Thoracic aorta (tissue), 2 donors: Measurements from ENCODE around the gene ZNF462. TPM values are rescaled to one million over a fixed set of nuclear protein-coding genes. Genes with fewer than 3 reads are reported as not detected.

ENCODE experiments used
- ATAC-seq: fragments of 150-250 bp; one replicate; pipeline ENCODE4 v1.8.0; 2017; ENCODE audit warnings: low read depth; ENCODE audit not compliant: insufficient number of reproducible peaks, low FRiP score
- DNase-seq: peaks from one replicate; pipeline ENCODE4 v3.0.0-alpha.2; 2020; ENCODE audit warnings: low spot score
- H3K27ac ChIP-seq, 2 donors: fragments of 200-600 bp; sonication (generic); 1 replicate in 1 of 2; 2 replicates in 1 of 2; pipeline ENCODE4 v1.5.1; 2016; ENCODE audit warnings: mild to moderate bottlenecking in 2 of 2, moderate library complexity in 2 of 2
- H3K27me3 ChIP-seq: fragments of 200-600 bp; sonication (generic); replicated peaks from 2 replicates; pipeline ENCODE4 v1.6.0; 2016; ENCODE audit warnings: mild to moderate bottlenecking; ENCODE audit not compliant: insufficient read depth
- H3K36me3 ChIP-seq: fragments of 200-600 bp; sonication (generic); one replicate; pipeline ENCODE4 v1.5.1; 2016
- H3K4me1 ChIP-seq, 2 donors: fragments of 200-600 bp; sonication (generic); 1 replicate in 1 of 2; 2 replicates in 1 of 2; pipeline versions ENCODE4 v1.5.1 to v1.6.0; 2016; ENCODE audit warnings: low read depth in 2 of 2, mild to moderate bottlenecking in 1 of 2; ENCODE audit not compliant: control insufficient read depth in 1 of 2
- H3K4me3 ChIP-seq: fragments of 200-600 bp; sonication (generic); 2 replicates; pipeline ENCODE4 v1.5.1; 2016; ENCODE audit warnings: mild to moderate bottlenecking
- H3K9me3 ChIP-seq: fragments of 200-600 bp; sonication (generic); 2 replicates; pipeline ENCODE4 v1.5.1; 2016
- CTCF ChIP-seq: fragments of 200-600 bp; sonication (generic); IDR thresholded peaks from one replicate; pipeline ENCODE4 v1.5.1; 2019; ENCODE audit warnings: antibody characterized with exemption
- total RNA-seq, 2 donors: library from RNA; depleted of rRNA; stranded (reverse); fragments of >200 nt; gene quantifications; one replicate each; pipeline versions ENCODE4 v1.1.0 to v1.2.3, GENCODE V29; 2016

The ZNF462 gene
- total RNA-seq, 2 donors from 2014 or later: 9.6 to 12.3 TPM

GRCh38 chr9:106972082-106972481 is 109.1 kb downstream of the ZNF462 start:
- no peak for TF ChIP-seq CTCF
- peaks cover 13% of the 10 kb centered on the region for H3K36me3 ChIP-seq
- no peak overlapping the region for H3K4me3 ChIP-seq
- H3K27ac ChIP-seq: no peak overlapping the region
- H3K4me1 ChIP-seq: no peaks in the 10 kb centered on the region
- no peaks in the 10 kb centered on the region for H3K27me3 ChIP-seq
- no peak for DNase-seq
- ATAC-seq: no peak
- no peaks in the 10 kb centered on the region for H3K9me3 ChIP-seq

DNA sequence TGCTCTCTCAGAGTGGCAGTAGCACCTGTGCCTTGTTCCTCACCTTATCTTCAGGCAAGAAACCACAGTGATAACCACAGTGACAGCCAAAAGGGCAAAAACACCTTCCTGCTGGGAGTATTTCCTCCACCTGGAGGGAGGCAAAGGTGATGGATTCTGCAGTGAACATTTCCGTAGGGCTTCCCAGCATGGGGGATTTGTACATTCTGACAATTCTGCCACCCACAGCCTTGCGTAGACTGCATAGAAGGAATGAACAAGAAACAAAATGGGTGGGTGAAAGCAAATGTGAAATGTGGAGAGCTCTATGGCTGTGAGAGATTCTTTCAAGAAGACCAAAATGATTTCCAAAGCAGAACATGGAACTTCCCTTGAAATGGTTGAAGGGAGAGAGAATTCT is 111.4 kb downstream of the ZNF462 start:
- no peak for TF ChIP-seq CTCF
- no peaks in the 10 kb centered on the region for H3K9me3 ChIP-seq
- H3K4me3 ChIP-seq: no peak overlapping the region
- DNase-seq (no peak), ATAC-seq (no peak)
- peaks cover 13% of the 10 kb centered on the region for H3K36me3 ChIP-seq
- H3K27ac ChIP-seq: no peak overlapping the region
- no peaks in the 10 kb centered on the region for H3K27me3 ChIP-seq
- no peaks in the 10 kb centered on the region for H3K4me1 ChIP-seq

GRCh38 chr9:106976772-106977171 is 113.8 kb downstream of the ZNF462 start:
- no peaks in the 10 kb centered on the region for H3K4me1 ChIP-seq
- ATAC-seq (no peak), DNase-seq (no peak)
- TF ChIP-seq CTCF: no peak
- H3K4me3 ChIP-seq: no peak overlapping the region
- H3K27ac ChIP-seq: no peak overlapping the region
- peaks cover 13% of the 10 kb centered on the region for H3K36me3 ChIP-seq
- no peaks in the 10 kb centered on the region for H3K27me3 ChIP-seq
- no peaks in the 10 kb centered on the region for H3K9me3 ChIP-seq

DNA sequence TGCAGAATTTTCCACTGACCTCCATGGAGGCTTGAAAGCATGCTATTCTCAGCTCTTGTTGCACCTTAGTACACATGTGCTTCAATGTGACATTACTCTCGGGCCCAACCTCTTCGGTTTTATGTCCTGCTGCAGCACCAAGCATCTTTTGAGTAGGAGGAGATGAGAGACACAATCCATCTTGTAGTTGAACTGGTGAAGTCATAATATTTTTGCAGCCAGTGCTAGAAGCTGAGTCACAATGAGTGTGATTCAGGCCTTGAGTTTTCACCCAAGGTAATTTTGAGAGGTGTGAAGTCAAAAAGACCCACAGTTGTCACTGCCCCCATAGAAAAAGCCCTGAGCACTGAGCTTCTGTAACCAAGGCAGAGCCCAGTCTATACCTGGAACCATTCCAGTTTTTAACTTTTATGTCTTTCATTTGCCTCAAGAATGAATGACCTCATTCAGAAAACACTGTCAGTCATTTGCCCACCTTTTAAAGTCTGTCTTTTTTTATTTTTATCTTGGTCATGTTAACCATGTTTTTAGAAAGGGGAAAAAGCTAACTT is 117.7 kb downstream of the ZNF462 start:
- Histone ChIP-seq H3K27me3 (no peaks in the 10 kb centered on the region), H3K27ac (no peak overlapping the region), H3K4me1 (no peaks in the 10 kb centered on the region), H3K9me3 (no peaks in the 10 kb centered on the region), H3K36me3 (no peaks in the 10 kb centered on the region), H3K4me3 (no peak overlapping the region)
- ATAC-seq: no peak
- TF ChIP-seq CTCF: no peak
- DNase-seq: no peak

DNA sequence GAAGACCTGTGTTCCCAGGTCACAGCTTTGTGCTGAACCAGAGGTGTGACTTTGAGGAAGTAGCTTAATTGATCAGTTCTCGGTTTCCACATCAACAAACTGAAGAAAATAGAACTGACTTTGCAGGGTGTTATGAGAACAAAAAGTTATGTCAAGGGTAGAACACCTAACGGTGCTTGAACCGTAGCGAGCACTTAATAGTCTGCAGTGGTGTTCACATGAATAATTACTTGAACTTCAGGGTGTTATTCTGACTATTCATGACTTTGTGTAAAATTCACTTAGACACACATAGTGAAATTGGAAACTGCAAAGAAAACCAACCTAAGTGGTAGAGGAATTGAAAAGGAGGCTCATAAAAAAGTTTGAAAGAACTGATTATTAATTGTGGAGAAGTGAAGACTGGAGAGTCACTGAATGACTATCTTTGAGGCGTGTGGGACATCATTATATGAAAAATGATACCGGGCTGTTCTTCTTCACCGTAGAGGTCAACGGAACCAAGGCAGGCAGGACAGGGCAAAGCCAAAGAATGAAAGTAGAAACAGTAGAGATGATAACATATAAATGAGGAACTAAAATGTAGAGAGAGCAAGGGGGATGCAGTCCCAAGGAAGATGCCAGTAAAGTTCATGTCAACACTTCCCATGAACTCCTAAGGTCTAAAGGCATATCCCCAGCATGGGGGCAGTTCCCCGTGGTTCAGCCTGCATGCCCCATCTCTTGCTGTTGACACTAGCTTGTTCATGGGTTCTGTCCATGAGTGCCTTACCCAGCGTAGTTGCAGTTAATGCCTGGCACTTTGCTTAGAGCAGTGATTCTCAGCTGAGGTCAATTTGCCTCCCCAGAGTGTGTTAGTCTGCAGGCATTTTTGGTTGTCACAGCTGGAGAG is 118.7 kb downstream of the ZNF462 start:
- Histone ChIP-seq H3K4me1 (no peaks in the 10 kb centered on the region), H3K36me3 (no peaks in the 10 kb centered on the region), H3K27me3 (no peaks in the 10 kb centered on the region), H3K4me3 (no peak overlapping the region), H3K9me3 (no peaks in the 10 kb centered on the region), H3K27ac (no peak overlapping the region)
- no peak for TF ChIP-seq CTCF
- no peak for ATAC-seq
- no peak for DNase-seq
